HCT116 (cell line): ENCODE data around the gene ZBTB20. TPM values are rescaled to one million over a fixed set of nuclear protein-coding genes. Genes with fewer than 3 reads are reported as not detected.

Experiments
- ATAC-seq: fragments of 200-7000 bp; cut with Tn5 transposase; 2 replicates; pipeline ENCODE4 v1.9.1; 2020; ENCODE audit warnings: mild to moderate bottlenecking, moderate library complexity
- BruUV-seq: library from RNA; stranded (reverse); fragments of 400-500 nt; replicated peaks from 2 replicates; lab custom pipeline; 2021; lab: Mats Ljungman, UMichigan
- CTCF ChIA-PET: fragments of 300-600 bp; sonication (Branson Sonifier 250); formaldehyde crosslinking; loops from one replicate; lab custom pipeline; 2021; ENCODE audit warnings: antibody characterized with exemption; lab: Charles Lee
- POLR2A ChIA-PET: fragments of 300-600, 350-600 bp; sonication (Branson Sonifier 250); formaldehyde crosslinking; loops from one replicate; lab custom pipeline; 2021; ENCODE audit warnings: antibody characterized with exemption; lab: Charles Lee
- RAD21 ChIA-PET, 2 experiments: fragments of 300-600 bp; sonication (Branson Sonifier 250); formaldehyde crosslinking; loops; one replicate each; lab custom pipeline; 2023; ENCODE audit warnings: low total read pairs in 2 of 2; ENCODE audit not compliant: uncharacterized antibody in 2 of 2, unreplicated experiment in 2 of 2, low non-redundant PET in 1 of 2; lab: Charles Lee
- DNase-seq: peaks from one replicate; pipeline ENCODE4 v3.0.0-alpha.2; 2010; ENCODE audit warnings: low read depth, low spot score
- H2AFZ ChIP-seq: fragments of 200-600 bp; shearing (Covaris generic), sonication (generic); 2 replicates; pipeline ENCODE4 v1.6.1; 2017; ENCODE audit warnings: low read depth, mixed run types, mixed read lengths, antibody characterized with exemption, low read length; ENCODE audit not compliant: poor library complexity, severe bottlenecking
- H3K27ac ChIP-seq: 2 replicates; pipeline ENCODE4 v1.5.1; 2012; ENCODE audit warnings: low read depth, low read length
- H3K27me3 ChIP-seq: fragments of 200-600 bp; sonication (generic); 2 replicates; pipeline ENCODE4 v1.6.1; 2016; ENCODE audit warnings: mixed run types, low read length, mixed read lengths; ENCODE audit not compliant: insufficient read depth
- H3K36me3 ChIP-seq, 2 experiments: fragments of 200-500 bp in 1 of 2; fragments of 200-600 bp in 1 of 2; sonication (Bioruptor generic) in 1 of 2; sonication (generic) in 1 of 2; 2 replicates each; pipeline versions ENCODE4 v1.5.1 to v1.6.1; 2014 to 2016; ENCODE audit warnings: low read length in 2 of 2, inconsistent platforms in 1 of 2, mixed read lengths in 1 of 2, mixed run types in 1 of 2; ENCODE audit not compliant: insufficient read depth in 2 of 2, control insufficient read depth in 1 of 2
- H3K4me1 ChIP-seq, 2 experiments: fragments of 200-600 bp in 1 of 2; sonication (generic) in 1 of 2; 2 replicates each; pipeline versions ENCODE4 v1.5.1 to v1.6.1; 2012 to 2017; ENCODE audit warnings: low read length in 2 of 2, inconsistent platforms in 1 of 2, mild to moderate bottlenecking in 1 of 2, mixed read lengths in 1 of 2, mixed run types in 1 of 2, moderate library complexity in 1 of 2; ENCODE audit not compliant: insufficient read depth in 2 of 2, control insufficient read depth in 1 of 2
- H3K4me2 ChIP-seq: fragments of 200-600 bp; sonication (generic); 2 replicates; pipeline ENCODE4 v1.6.1; 2017; ENCODE audit warnings: mixed run types, low read length, mixed read lengths
- H3K4me3 ChIP-seq, 2 experiments: fragments of 200-600 bp in 1 of 2; sonication (generic) in 1 of 2; replicated peaks in 1 of 2; 2 replicates each; pipeline ENCODE4 v1.5.1; 2011 to 2016; ENCODE audit warnings: low read length in 2 of 2, control low read depth in 1 of 2, low read depth in 1 of 2, mild to moderate bottlenecking in 1 of 2, mixed read lengths in 1 of 2, mixed run types in 1 of 2
- H3K79me2 ChIP-seq: fragments of 200-600 bp; sonication (generic); 2 replicates; pipeline ENCODE4 v1.6.1; 2017; ENCODE audit warnings: mild to moderate bottlenecking, mixed run types, low read length, moderate library complexity, mixed read lengths; ENCODE audit not compliant: insufficient read depth
- H3K9ac ChIP-seq: fragments of 200-600 bp; sonication (generic); 2 replicates; pipeline ENCODE4 v1.6.1; 2016; ENCODE audit warnings: low read length, mixed read lengths
- H3K9me2 ChIP-seq: fragments of 200-600 bp; sonication (generic), shearing (Covaris generic); 2 replicates; pipeline ENCODE4 v1.6.1; 2017; ENCODE audit warnings: mixed run types, mild to moderate bottlenecking, moderate library complexity; ENCODE audit not compliant: insufficient read depth
- H3K9me3 ChIP-seq, 2 experiments: fragments of 200-500 bp in 1 of 2; fragments of 200-600 bp in 1 of 2; sonication (Bioruptor generic) in 1 of 2; sonication (generic) in 1 of 2; 2 replicates each; pipeline ENCODE4 v1.6.1; 2014 to 2017; ENCODE audit warnings: low read length in 2 of 2, mixed read lengths in 2 of 2, inconsistent platforms in 1 of 2, low read depth in 1 of 2, mild to moderate bottlenecking in 1 of 2, mixed run types in 1 of 2, moderate library complexity in 1 of 2; ENCODE audit not compliant: control insufficient read depth in 1 of 2, insufficient read depth in 1 of 2
- H4K20me1 ChIP-seq: fragments of 200-600 bp; sonication (generic), shearing (Covaris generic); 2 replicates; pipeline ENCODE4 v1.6.1; 2017; ENCODE audit warnings: mixed run types, mild to moderate bottlenecking, moderate library complexity; ENCODE audit not compliant: insufficient read depth
- CBX3 ChIP-seq: IDR thresholded peaks from 2 replicates; pipeline ENCODE4 v1.6.1; 2012; ENCODE audit warnings: low read depth
- CEBPB ChIP-seq: IDR thresholded peaks from 2 replicates; pipeline ENCODE4 v1.6.1; 2012; ENCODE audit warnings: low read depth
- EGR1 ChIP-seq: IDR thresholded peaks from 2 replicates; pipeline ENCODE4 v1.6.1; 2012; ENCODE audit warnings: low read depth
- ELF1 ChIP-seq: IDR thresholded peaks from 2 replicates; pipeline ENCODE4 v1.6.1; 2012; ENCODE audit warnings: low read depth, borderline replicate concordance
- EZH2 ChIP-seq: fragments of 200-600 bp; sonication (generic); IDR thresholded peaks from 2 replicates; pipeline ENCODE4 v1.6.1; 2017; ENCODE audit warnings: antibody characterized with exemption, mixed run types
- EZH2phosphoT487 ChIP-seq: fragments of 200-600 bp; IDR thresholded peaks from 2 replicates; pipeline ENCODE4 v1.6.1; 2018; ENCODE audit warnings: antibody characterized with exemption, borderline replicate concordance
- JUND ChIP-seq: IDR thresholded peaks from 2 replicates; pipeline ENCODE4 v1.6.1; 2012
- POLR2AphosphoS5 ChIP-seq: IDR thresholded peaks from 2 replicates; pipeline ENCODE4 v1.6.1; 2011; ENCODE audit warnings: mild to moderate bottlenecking, low read depth, low read length, moderate library complexity
- SIN3A ChIP-seq: IDR thresholded peaks from 2 replicates; pipeline ENCODE4 v1.6.1; 2012; ENCODE audit warnings: low read depth
- SP1 ChIP-seq: IDR thresholded peaks from 2 replicates; pipeline ENCODE4 v1.6.1; 2012; ENCODE audit warnings: low read depth
- TCF7L2 ChIP-seq: IDR thresholded peaks from 2 replicates; pipeline ENCODE4 v1.7.0; 2011; ENCODE audit warnings: borderline replicate concordance, inconsistent platforms; ENCODE audit not compliant: insufficient read depth, insufficient read length; ENCODE audit errors: extremely low read depth
- YY1 ChIP-seq: IDR thresholded peaks from 2 replicates; pipeline ENCODE4 v1.6.1; 2011; ENCODE audit warnings: low read length, low read depth, moderate library complexity, mild to moderate bottlenecking; ENCODE audit not compliant: insufficient replicate concordance; ENCODE audit errors: extremely low read depth
- ZFX ChIP-seq: fragments of 450-650 bp; IDR thresholded peaks from 2 replicates; pipeline ENCODE4 v1.6.1; 2017
- ZNF274 ChIP-seq: fragments of 200-500 bp; sonication (Bioruptor generic); IDR thresholded peaks from 2 replicates; pipeline ENCODE4 v1.6.1; 2014; ENCODE audit warnings: mild to moderate bottlenecking, low read depth, low read length, inconsistent platforms
- intact Hi-C: fragments of 100-400 bp; cut with micrococcal nuclease; formaldehyde crosslinking; loops from 2 replicates; pipeline ENCODE4 v1.10.0; 2022
- total RNA-seq: library from RNA; stranded (reverse); gene quantifications from one replicate; pipeline ENCODE4 v1.2.1, GENCODE V29; 2021; ENCODE audit not compliant: unreplicated experiment
- TF ChIP-seq, protein P1 (sequence below): IDR thresholded peaks from 2 replicates; pipeline ENCODE4 v1.6.1; 2011; ENCODE audit warnings: mild to moderate bottlenecking, low read length, moderate library complexity; ENCODE audit not compliant: insufficient replicate concordance; ENCODE audit errors: extremely low read depth

The ZBTB20 gene
- total RNA-seq, 1 experiment from 2014 or later: 42.1 TPM

DNA sequence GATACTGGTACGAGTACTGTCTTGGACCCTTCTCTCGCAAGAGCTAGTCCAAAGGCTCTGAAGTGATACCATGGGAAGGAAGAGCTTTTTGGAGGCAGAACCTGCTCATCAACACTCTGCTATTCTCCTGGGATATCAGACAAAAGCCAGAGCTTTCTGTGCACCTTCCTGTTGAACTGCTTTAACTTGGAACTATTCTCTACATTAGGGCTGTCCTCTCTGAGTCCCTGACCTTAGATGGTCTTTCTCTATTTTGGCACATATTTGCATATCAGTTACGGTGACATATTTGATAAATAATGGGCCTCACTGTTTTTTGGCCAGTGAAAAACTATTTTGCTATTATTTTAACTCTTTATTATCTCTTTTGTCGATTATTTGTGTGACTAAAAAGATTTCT lies 706.4 kb downstream of the ZBTB20 start:
- ChIA-PET RAD21 (no interaction called here), POLR2A (no interaction called here), CTCF (no interaction called here)
- Histone ChIP-seq H3K4me1 (peaks cover 20 to 55% of the 10 kb centered on the region in 2 experiments), H2AFZ (no peak overlapping the region), H3K79me2 (peaks cover 98% of the 10 kb centered on the region), H3K9me2 (no peaks in the 10 kb centered on the region), H3K4me3 (no peak overlapping the region), H3K27me3 (no peaks in the 10 kb centered on the region), H3K9ac (no peak overlapping the region), H3K27ac (no peak overlapping the region), H3K9me3 (no peaks in the 10 kb centered on the region), H4K20me1 (no peaks in the 10 kb centered on the region; the same call in 1 of the 2 replicates), H3K4me2 (no peak overlapping the region), H3K36me3 (no peaks in the 10 kb centered on the region)
- ATAC-seq (no peak), DNase-seq (no peak)
- intact Hi-C loops: no loop called here
- BruUV-seq: no TSS peak
- no peak for TF ChIP-seq SP1
- no peak for TF ChIP-seq EZH2
- no peak for TF ChIP-seq JUND
- no peak for TF ChIP-seq CBX3
- no peak for TF ChIP-seq POLR2AphosphoS5
- no peak for TF ChIP-seq CEBPB
- TF ChIP-seq TCF7L2: no peak
- no peak for TF ChIP-seq SIN3A
- TF ChIP-seq EZH2phosphoT487: no peak
- TF ChIP-seq EGR1: no peak
- TF ChIP-seq YY1: no peak
- TF ChIP-seq, protein P1, sequence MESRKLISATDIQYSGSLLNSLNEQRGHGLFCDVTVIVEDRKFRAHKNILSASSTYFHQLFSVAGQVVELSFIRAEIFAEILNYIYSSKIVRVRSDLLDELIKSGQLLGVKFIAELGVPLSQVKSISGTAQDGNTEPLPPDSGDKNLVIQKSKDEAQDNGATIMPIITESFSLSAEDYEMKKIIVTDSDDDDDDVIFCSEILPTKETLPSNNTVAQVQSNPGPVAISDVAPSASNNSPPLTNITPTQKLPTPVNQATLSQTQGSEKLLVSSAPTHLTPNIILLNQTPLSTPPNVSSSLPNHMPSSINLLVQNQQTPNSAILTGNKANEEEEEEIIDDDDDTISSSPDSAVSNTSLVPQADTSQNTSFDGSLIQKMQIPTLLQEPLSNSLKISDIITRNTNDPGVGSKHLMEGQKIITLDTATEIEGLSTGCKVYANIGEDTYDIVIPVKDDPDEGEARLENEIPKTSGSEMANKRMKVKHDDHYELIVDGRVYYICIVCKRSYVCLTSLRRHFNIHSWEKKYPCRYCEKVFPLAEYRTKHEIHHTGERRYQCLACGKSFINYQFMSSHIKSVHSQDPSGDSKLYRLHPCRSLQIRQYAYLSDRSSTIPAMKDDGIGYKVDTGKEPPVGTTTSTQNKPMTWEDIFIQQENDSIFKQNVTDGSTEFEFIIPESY: no peak
- no peak for TF ChIP-seq ZFX
- no peak for TF ChIP-seq ZNF274
- TF ChIP-seq ELF1: no peak
